ENCODE results near the gene C13orf46. TPM values are rescaled to one million over a fixed set of nuclear protein-coding genes. Genes with fewer than 3 reads are reported as not detected.

C13orf46 gene
- total RNA-seq, 1 donor from 2014 or later = 0.29 TPM

- Mint-ChIP-seq H3K9me3 (peaks cover 10% of the 10 kb centered on the region), H3K36me3 (no peaks in the 10 kb centered on the region), H3K4me1 (ENCODE audit: unreplicated experiment) (no peaks in the 10 kb centered on the region), H3K27me3 (no peaks in the 10 kb centered on the region), H3K27ac (no peak overlapping the region), H3K4me3 (no peak overlapping the region)
- DNase-seq (ENCODE audit: extremely low spot score, unreplicated experiment) = no peak
- no peak for TF ChIP-seq CTCF (conservative IDR thresholded peaks at IDR 0.05)
Observed at GRCh38 chr13:113958373-113958772, 15.5 kb downstream of the C13orf46 start.

GRCh38 chr13:113956571-113956970 is 17.3 kb downstream of the C13orf46 start:
- no peak overlapping the region for H3K27ac Mint-ChIP-seq
- no peaks in the 10 kb centered on the region for H3K36me3 Mint-ChIP-seq
- no peak for TF ChIP-seq CTCF (conservative IDR thresholded peaks at IDR 0.05)
- H3K4me1 Mint-ChIP-seq (ENCODE audit: unreplicated experiment) = no peaks in the 10 kb centered on the region
- no peak overlapping the region for H3K4me3 Mint-ChIP-seq
- no peaks in the 10 kb centered on the region for H3K27me3 Mint-ChIP-seq
- H3K9me3 Mint-ChIP-seq = peaks cover 10% of the 10 kb centered on the region
- DNase-seq (ENCODE audit: extremely low spot score, unreplicated experiment) = no peak

GRCh38 chr13:113955691-113956090 is 18.2 kb downstream of the C13orf46 start:
- Mint-ChIP-seq H3K36me3 (no peaks in the 10 kb centered on the region), H3K27ac (no peak overlapping the region), H3K9me3 (peaks cover 10% of the 10 kb centered on the region), H3K4me3 (no peak overlapping the region), H3K4me1 (ENCODE audit: unreplicated experiment) (no peaks in the 10 kb centered on the region), H3K27me3 (no peaks in the 10 kb centered on the region)
- DNase-seq (ENCODE audit: extremely low spot score, unreplicated experiment) = no peak
- TF ChIP-seq CTCF (conservative IDR thresholded peaks at IDR 0.05) = no peak

GRCh38 chr13:113955235-113955634 is 18.6 kb downstream of the C13orf46 start:
- Mint-ChIP-seq H3K27me3 (no peaks in the 10 kb centered on the region), H3K4me1 (ENCODE audit: unreplicated experiment) (no peaks in the 10 kb centered on the region), H3K36me3 (no peaks in the 10 kb centered on the region), H3K27ac (no peak overlapping the region), H3K9me3 (peaks cover 6% of the 10 kb centered on the region), H3K4me3 (no peak overlapping the region)
- DNase-seq (ENCODE audit: extremely low spot score, unreplicated experiment) = no peak
- no peak for TF ChIP-seq CTCF (conservative IDR thresholded peaks at IDR 0.05)

GRCh38 chr13:113954046-113954835 is 19.6 kb downstream of the C13orf46 start:
- no peaks in the 10 kb centered on the region for H3K27me3 Mint-ChIP-seq
- TF ChIP-seq CTCF (conservative IDR thresholded peaks at IDR 0.05) = no peak
- no peaks in the 10 kb centered on the region for H3K4me1 Mint-ChIP-seq (ENCODE audit: unreplicated experiment)
- H3K36me3 Mint-ChIP-seq = no peaks in the 10 kb centered on the region
- no peak overlapping the region for H3K27ac Mint-ChIP-seq
- no peak for DNase-seq (ENCODE audit: extremely low spot score, unreplicated experiment)
- H3K9me3 Mint-ChIP-seq = peaks cover 4% of the 10 kb centered on the region
- H3K4me3 Mint-ChIP-seq = no peak overlapping the region
